IMR-90 (cell line): ENCODE results near the gene KLHL20. TPM values are rescaled to one million over a fixed set of nuclear protein-coding genes. Genes with fewer than 3 reads are reported as not detected.
"Not testable (repeated sequence)": the region's sequence is repeated elsewhere in the genome, so short reads cannot be mapped to it uniquely, and the experiment has no call there.

ENCODE experiments used
- ATAC-seq: fragments of 200-7000 bp; cut with Tn5 transposase; 2 replicates; pipeline ENCODE4 v1.9.1; 2020; ENCODE audit warnings: low read depth, mild to moderate bottlenecking, moderate library complexity
- BruUV-seq: library from RNA; stranded (reverse); fragments of 400-500 nt; replicated peaks from 2 replicates; lab custom pipeline; 2021; lab: Mats Ljungman, UMichigan
- CTCF ChIA-PET: fragments of 300-600 bp; formaldehyde crosslinking; extraction: SDS; loops from one replicate; lab custom pipeline; 2021; ENCODE audit warnings: antibody characterized with exemption; lab: Yijun Ruan, JAX
- POLR2A ChIA-PET: fragments of 300-600 bp; sonication (Branson Sonifier 250); formaldehyde crosslinking; loops from one replicate; lab custom pipeline; 2022; ENCODE audit warnings: antibody characterized with exemption; ENCODE audit not compliant: unreplicated experiment; lab: Charles Lee
- DNase-seq: peaks from one replicate; pipeline ENCODE4 v3.0.0; 2013
- H2AFZ ChIP-seq: replicated peaks from 2 replicates; pipeline ENCODE3; 2013; ENCODE audit warnings: low read length, mild to moderate bottlenecking; ENCODE audit not compliant: poor library complexity
- H2AK5ac ChIP-seq: 2 replicates; pipeline ENCODE4 v1.6.1; 2013; ENCODE audit warnings: low read depth, low read length, inconsistent platforms
- H2AK9ac ChIP-seq: replicated peaks from 2 replicates; pipeline ENCODE3; 2013; ENCODE audit warnings: mild to moderate bottlenecking, low read depth, low read length, moderate library complexity; ENCODE audit not compliant: poor library complexity
- H2BK120ac ChIP-seq: 2 replicates; pipeline ENCODE4 v1.6.1; 2013; ENCODE audit warnings: low read depth, low read length, inconsistent platforms
- H2BK15ac ChIP-seq: 3 replicates; pipeline ENCODE4 v1.6.1; 2013; ENCODE audit warnings: low read depth, low read length, inconsistent platforms
- H2BK20ac ChIP-seq: 2 replicates; pipeline ENCODE4 v1.6.1; 2013; ENCODE audit warnings: low read depth, mild to moderate bottlenecking, inconsistent platforms, low read length, moderate library complexity
- H2BK5ac ChIP-seq: 2 replicates; pipeline ENCODE4 v1.6.1; 2013; ENCODE audit warnings: mild to moderate bottlenecking, low read depth, low read length, inconsistent platforms; ENCODE audit not compliant: poor library complexity, severe bottlenecking
- H3K14ac ChIP-seq: replicated peaks from 2 replicates; pipeline ENCODE4 v1.6.1; 2013; ENCODE audit warnings: low read depth, low read length, inconsistent platforms
- H3K18ac ChIP-seq: 2 replicates; pipeline ENCODE4 v1.6.1; 2013; ENCODE audit warnings: low read depth, low read length, control low read depth
- H3K23ac ChIP-seq: 2 replicates; pipeline ENCODE4 v1.6.1; 2013; ENCODE audit warnings: low read depth, low read length, inconsistent platforms
- H3K27ac ChIP-seq: 2 replicates; pipeline ENCODE4 v1.5.1; 2013; ENCODE audit warnings: mild to moderate bottlenecking, control low read depth, low read length; ENCODE audit not compliant: insufficient read depth
- H3K27me3 ChIP-seq: 2 replicates; pipeline ENCODE4 v1.6.1; 2013; ENCODE audit warnings: low read length; ENCODE audit not compliant: control insufficient read depth, insufficient read depth
- H3K36me3 ChIP-seq: 2 replicates; pipeline ENCODE4 v1.6.1; 2013; ENCODE audit warnings: low read length, mixed read lengths; ENCODE audit not compliant: control insufficient read depth, insufficient read depth
- H3K4ac ChIP-seq: 2 replicates; pipeline ENCODE4 v1.6.1; 2013; ENCODE audit warnings: low read depth, low read length, inconsistent platforms
- H3K4me1 ChIP-seq: 2 replicates; pipeline ENCODE4 v1.6.1; 2013; ENCODE audit warnings: low read length, mixed read lengths; ENCODE audit not compliant: control insufficient read depth, insufficient read depth
- H3K4me2 ChIP-seq: 2 replicates; pipeline ENCODE4 v1.6.1; 2013; ENCODE audit warnings: low read depth, mild to moderate bottlenecking, control low read depth, low read length, moderate library complexity
- H3K4me3 ChIP-seq: 2 replicates; pipeline ENCODE4 v1.5.1; 2013; ENCODE audit warnings: low read depth, mild to moderate bottlenecking, control low read depth, low read length, moderate library complexity; ENCODE audit not compliant: insufficient read depth
- H3K56ac ChIP-seq: 2 replicates; pipeline ENCODE4 v1.6.1; 2013; ENCODE audit warnings: low read length, inconsistent platforms; ENCODE audit not compliant: insufficient read depth; ENCODE audit errors: extremely low read depth
- H3K79me1 ChIP-seq, 2 experiments: 2 replicates each; pipeline ENCODE4 v1.6.1; 2013; ENCODE audit warnings: low read length in 2 of 2, inconsistent platforms in 1 of 2, low read depth in 1 of 2
- H3K9ac ChIP-seq: 2 replicates; pipeline ENCODE4 v1.6.1; 2013; ENCODE audit warnings: low read depth, low read length, control low read depth
- H3K9me1 ChIP-seq: 2 replicates; pipeline ENCODE4 v1.6.1; 2013; ENCODE audit warnings: low read length, inconsistent platforms; ENCODE audit not compliant: insufficient read depth
- H3K9me3 ChIP-seq: 2 replicates; pipeline ENCODE4 v1.6.1; 2013; ENCODE audit warnings: low read length; ENCODE audit not compliant: control insufficient read depth, insufficient read depth
- H4K20me1 ChIP-seq: 2 replicates; pipeline ENCODE4 v1.6.1; 2013; ENCODE audit warnings: low read length, inconsistent platforms; ENCODE audit not compliant: insufficient read depth
- H4K5ac ChIP-seq: 2 replicates; pipeline ENCODE4 v1.6.1; 2013; ENCODE audit warnings: mild to moderate bottlenecking, low read depth, low read length, control low read depth
- H4K8ac ChIP-seq, 2 experiments: 2 replicates each; pipeline ENCODE4 v1.6.1; 2013; ENCODE audit warnings: low read depth in 2 of 2, low read length in 2 of 2, control low read depth in 1 of 2, inconsistent platforms in 1 of 2
- H4K91ac ChIP-seq: 2 replicates; pipeline ENCODE4 v1.6.1; 2013; ENCODE audit warnings: low read depth, low read length, inconsistent platforms; ENCODE audit not compliant: insufficient read depth
- WGBS, 2 experiments: methylation state at CpG; one replicate each; pipeline versions ENCODE4 v1.1.5 to v1.1.7; 2013; ENCODE audit warnings: missing lambda C conversion rate in 2 of 2; ENCODE audit not compliant: insufficient read length in 1 of 2; ENCODE audit errors: extremely low coverage in 2 of 2; 5-methylcytosine and 5-hydroxymethylcytosine counted together
- dilution Hi-C: fragments of 300-500 bp; cut with HindIII; formaldehyde crosslinking; loops from one replicate; pipeline ENCODE4 v1.14.3; 2018; ENCODE audit warnings: low sequenced_read_pairs; ENCODE audit not compliant: unreplicated experiment
- in situ Hi-C: fragments of 300-500 bp; cut with MboI; formaldehyde crosslinking; loops from 3 replicates; pipeline ENCODE4 v1.14.3; 2019; ENCODE audit warnings: low sequenced_read_pairs, inconsistent platforms, mixed read lengths
- intact Hi-C: fragments of 100-400 bp; cut with micrococcal nuclease; formaldehyde crosslinking; loops from 2 replicates; pipeline ENCODE4 v1.10.0; 2022
- polyA plus RNA-seq, 3 experiments: library from polyadenylated mRNA; depleted of rRNA; stranded (reverse); fragments of >200 nt; gene quantifications; 2 replicates each; pipeline ENCODE4 v1.2.3, GENCODE V29; 2012; ENCODE audit warnings: low replicate concordance in 1 of 3
- total RNA-seq: library from RNA; depleted of rRNA; stranded (reverse); fragments of >200 nt; gene quantifications from 2 replicates; pipeline ENCODE4 v1.2.3, GENCODE V29; 2012

Gene KLHL20
- total and polyA plus RNA-seq, 2 of the 4 experiments (the other 2 are of a cell fraction), result 13.5 to 23.3 TPM

- intact Hi-C loops, H4K91ac ChIP-seq, H2BK5ac ChIP-seq, H2BK20ac ChIP-seq, H3K4me3 ChIP-seq, POLR2A ChIA-PET, H3K9me3 ChIP-seq, H3K9ac ChIP-seq, H2AK9ac ChIP-seq, H2BK15ac ChIP-seq, H2AK5ac ChIP-seq, ATAC-seq, H2BK120ac ChIP-seq, BruUV-seq, H3K27me3 ChIP-seq, H3K14ac ChIP-seq, dilution Hi-C loops, H2AFZ ChIP-seq, H4K5ac ChIP-seq, H3K4ac ChIP-seq, H3K4me1 ChIP-seq, H3K4me2 ChIP-seq, DNase-seq, H3K56ac ChIP-seq, in situ Hi-C loops, H4K8ac ChIP-seq, H4K20me1 ChIP-seq, H3K18ac ChIP-seq, H3K23ac ChIP-seq, H3K27ac ChIP-seq, CTCF ChIA-PET, H3K9me1 ChIP-seq: not testable (repeated sequence)
- peaks cover 14% of the 10 kb centered on the region; the same call in 1 of the 2 replicates for H3K36me3 ChIP-seq
- H3K79me1 ChIP-seq, result peaks cover 8 to 21% of the 10 kb centered on the region in 2 experiments; a peak in 3 of 4 replicates
- WGBS, 2 experiments, result no CpG with 5 or more reads among the region's 2 CpGs
Observed at GRCh38 chr1:173736104-173736503, 21.3 kb downstream of the KLHL20 start.
